ENCODE results near the gene CADPS2.

The CADPS2 gene

DNA sequence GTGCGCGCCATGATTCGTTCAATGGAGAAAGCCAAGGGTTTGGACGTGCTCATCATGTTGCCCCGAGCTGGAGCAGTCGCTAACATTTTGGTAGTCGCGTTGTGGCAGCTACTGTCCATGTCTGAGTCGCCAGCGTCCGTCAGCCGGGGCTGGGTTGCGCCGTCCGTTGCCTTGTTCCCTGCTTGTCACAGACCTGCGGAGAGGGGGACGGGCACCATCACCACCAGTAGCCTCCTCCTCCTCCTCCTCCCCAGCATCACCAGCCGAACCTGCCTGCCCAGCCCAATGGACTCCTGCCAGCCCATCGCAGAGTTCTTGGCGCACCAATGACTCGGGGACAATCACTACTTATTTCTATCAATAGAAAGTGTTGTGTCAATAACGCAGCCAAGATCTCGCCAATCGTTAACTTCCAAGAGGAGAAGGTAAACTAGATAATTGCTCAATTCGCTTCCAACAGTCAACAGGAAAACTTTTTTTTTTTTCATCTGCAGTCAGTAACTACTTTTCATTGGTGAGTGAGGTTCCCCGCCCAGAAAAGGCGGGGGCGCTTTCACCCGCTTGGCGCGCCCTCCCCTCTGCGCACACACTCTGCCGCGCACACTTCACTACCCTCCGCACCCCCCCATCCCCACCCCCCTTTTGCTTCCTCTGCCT lies 581.8 kb downstream of the CADPS2 start, which contains the start of gene FEZF1:
TSS of gene FEZF1 (minus strand) at position 432 of the 657 bp plus-strand sequence. CDS start at position 119, 313 bp downstream.
- in situ Hi-C loops (cut with MboI; ENCODE audit: low sequenced_read_pairs, unreplicated experiment) = no loop called here
- no peak for DNase-seq (ENCODE audit: low spot score)
- TF ChIP-seq, protein P1, sequence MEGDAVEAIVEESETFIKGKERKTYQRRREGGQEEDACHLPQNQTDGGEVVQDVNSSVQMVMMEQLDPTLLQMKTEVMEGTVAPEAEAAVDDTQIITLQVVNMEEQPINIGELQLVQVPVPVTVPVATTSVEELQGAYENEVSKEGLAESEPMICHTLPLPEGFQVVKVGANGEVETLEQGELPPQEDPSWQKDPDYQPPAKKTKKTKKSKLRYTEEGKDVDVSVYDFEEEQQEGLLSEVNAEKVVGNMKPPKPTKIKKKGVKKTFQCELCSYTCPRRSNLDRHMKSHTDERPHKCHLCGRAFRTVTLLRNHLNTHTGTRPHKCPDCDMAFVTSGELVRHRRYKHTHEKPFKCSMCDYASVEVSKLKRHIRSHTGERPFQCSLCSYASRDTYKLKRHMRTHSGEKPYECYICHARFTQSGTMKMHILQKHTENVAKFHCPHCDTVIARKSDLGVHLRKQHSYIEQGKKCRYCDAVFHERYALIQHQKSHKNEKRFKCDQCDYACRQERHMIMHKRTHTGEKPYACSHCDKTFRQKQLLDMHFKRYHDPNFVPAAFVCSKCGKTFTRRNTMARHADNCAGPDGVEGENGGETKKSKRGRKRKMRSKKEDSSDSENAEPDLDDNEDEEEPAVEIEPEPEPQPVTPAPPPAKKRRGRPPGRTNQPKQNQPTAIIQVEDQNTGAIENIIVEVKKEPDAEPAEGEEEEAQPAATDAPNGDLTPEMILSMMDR (IDR thresholded peaks at IDR 0.05; ENCODE audit: borderline replicate concordance, control extremely low read depth, extremely low read depth, insufficient read depth, missing control alignments) = no peak

DNA sequence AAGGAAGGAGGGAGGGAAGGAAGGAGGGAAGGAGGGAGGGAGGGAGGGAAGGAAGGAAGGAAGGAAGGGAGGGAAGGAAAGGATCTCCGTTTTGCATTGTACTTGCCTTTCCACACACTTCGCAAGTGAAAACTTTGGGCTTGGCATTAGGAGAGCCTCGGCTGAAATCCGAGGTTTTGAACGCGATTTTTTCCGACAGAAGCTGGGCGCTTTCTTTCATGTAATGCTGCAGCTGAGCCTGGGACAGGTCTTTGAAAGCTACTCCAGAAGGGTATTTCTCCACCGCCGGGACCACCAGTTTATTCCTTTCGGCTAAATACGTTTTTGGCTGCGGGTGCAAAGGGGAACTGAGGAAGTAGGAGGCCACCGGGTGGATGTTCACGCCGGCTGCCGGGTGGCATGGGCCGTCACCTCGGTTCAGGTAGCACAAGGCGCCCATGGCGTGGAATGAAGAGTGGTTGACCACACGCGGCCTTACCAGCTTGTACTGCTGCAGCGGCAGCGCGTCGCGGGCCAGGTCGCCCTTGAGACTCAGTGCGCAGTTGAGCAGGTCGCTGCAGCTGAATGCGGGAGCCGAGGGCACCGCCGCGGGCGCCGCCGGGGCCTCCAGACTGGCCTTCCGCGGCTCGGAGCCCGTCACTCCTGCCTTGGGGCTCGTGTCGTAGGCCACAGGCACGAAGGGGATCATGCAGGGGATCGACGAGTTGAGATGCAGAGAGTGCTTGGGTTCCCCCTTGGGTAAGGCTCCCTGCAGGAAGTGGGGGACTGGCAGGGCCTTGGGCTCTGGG lies 582.5 kb downstream of the CADPS2 start:
- DNase-seq (ENCODE audit: low spot score) = peak; percentile 32
- TF ChIP-seq, protein P1 (IDR thresholded peaks at IDR 0.05; ENCODE audit: borderline replicate concordance, control extremely low read depth, extremely low read depth, insufficient read depth, missing control alignments) = no peak
- in situ Hi-C loops (cut with MboI; ENCODE audit: low sequenced_read_pairs, unreplicated experiment) = no loop called here

DNA sequence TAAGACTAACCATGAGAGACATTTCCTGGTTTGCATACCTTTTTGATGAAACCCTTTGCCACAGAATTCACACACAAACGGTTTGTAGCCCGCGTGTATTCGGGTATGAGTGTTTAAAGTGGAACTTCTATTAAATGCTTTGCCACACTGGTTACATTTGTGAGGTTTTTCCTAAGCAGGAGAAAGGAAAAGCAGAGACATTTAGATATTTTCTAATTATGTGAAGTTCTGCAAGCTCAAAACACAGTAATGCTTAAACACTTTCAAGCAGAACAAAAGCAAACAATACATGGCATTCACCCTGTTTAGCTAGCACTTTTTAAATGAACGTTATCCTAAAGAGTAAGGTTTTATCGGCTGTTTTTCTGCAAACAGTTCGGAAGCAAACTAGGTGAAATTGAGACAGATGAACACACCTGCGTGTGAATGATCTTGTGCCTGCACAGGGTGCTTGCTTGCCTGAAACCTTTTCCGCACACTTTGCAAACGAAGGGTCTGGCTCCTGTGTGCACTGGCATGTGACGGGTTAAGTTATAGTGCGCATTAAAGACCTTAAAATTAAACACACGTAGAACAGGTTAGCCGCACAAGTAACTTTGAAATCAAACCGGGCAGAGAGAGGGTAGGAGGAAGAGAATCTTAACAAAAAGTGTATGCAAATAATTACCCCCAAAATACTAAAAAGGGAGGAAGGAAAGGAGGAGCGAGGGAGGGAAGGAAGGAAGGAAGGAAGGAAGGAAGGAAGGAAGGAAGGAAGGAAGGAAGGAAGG lies 583.3 kb downstream of the CADPS2 start:
- TF ChIP-seq, protein P1 (IDR thresholded peaks at IDR 0.05; ENCODE audit: borderline replicate concordance, control extremely low read depth, extremely low read depth, insufficient read depth, missing control alignments) = no peak
- DNase-seq (ENCODE audit: low spot score) = no peak
- in situ Hi-C loops (cut with MboI; ENCODE audit: low sequenced_read_pairs, unreplicated experiment) = no loop called here

DNA sequence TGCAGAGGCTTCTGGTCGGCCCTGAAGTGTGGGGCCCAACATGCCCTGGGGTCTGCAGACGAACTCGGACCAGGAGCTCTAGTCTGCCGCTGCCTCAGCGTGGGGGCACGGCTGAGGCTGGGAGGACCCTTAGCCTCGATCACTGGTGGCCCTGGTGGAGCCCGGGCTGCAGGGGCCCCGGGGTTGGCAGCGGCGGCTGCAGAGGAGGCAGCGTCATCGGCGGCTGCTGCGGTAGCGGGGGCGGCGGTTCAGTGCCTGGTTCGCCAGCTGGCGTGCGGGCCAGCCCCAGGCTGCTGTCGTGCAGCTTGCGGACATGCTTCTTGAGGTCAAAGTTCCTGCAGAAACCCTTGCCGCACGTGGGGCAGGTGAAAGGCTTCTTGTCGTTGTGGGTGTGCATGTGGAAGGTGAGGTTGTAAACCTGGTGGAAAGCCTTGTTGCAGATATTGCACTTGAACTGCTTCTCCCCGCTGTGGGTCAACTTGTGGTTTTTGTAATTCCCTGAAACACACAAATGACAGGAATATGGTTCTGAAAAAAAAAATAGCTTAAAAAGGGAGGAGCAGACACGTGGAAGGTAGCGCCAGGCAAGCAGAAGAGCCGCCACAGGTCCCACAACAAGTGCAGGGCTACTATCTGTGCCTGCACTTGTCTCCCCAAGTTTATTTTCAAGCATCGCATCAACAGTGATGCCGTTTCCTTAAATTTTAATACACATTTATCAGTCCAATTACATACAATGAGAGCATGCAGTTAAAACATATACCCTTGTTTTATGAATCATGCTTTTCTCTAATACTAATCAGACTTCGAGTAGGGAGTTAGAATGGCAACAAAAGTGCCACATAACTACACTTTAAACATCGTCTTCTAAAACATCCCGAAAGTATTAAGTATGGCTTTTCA lies 584.2 kb downstream of the CADPS2 start:
- TF ChIP-seq, protein P1 (IDR thresholded peaks at IDR 0.05; ENCODE audit: borderline replicate concordance, control extremely low read depth, extremely low read depth, insufficient read depth, missing control alignments) = no peak
- in situ Hi-C loops (cut with MboI; ENCODE audit: low sequenced_read_pairs, unreplicated experiment) = no loop called here
- no peak for DNase-seq (ENCODE audit: low spot score)

DNA sequence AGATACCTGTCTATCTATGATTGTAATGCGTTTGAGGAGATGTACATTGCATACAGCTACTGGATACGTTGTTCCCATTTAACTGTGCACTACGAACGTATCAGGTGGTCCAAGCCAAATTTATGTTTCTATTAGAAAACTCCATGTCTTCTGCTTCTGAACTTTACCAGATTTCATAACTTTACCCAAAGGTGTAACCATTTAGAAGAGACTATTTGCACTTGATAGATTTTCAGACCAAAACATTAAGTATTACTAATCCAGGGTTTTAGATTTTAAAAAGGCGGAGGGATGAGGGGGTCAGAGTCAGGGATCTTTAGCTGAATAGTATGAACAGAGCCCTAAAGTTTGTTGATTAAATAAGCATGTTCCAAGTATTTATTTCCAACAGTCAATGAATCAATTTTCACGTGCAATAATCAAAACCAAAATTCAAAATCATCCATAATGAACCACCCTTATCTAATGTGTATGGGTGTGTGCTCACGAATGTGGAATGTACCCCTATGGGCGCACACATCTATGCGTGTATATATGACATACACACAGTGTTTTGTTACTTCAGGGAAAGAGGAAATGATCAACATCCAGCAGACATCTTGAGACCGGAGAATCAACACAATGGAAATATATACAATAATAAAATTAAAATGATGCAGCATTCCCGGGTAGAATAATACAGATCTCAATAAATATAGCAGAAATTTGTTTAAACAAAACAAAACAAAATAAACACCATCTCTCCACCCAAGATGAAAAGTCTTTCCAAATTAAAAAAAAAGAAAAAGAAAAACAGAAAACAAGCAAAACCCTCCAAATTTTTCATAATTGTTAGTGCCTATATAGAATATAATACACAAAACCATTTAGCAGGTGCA lies 585.1 kb downstream of the CADPS2 start:
- DNase-seq (ENCODE audit: low spot score) = no peak
- TF ChIP-seq, protein P1 (IDR thresholded peaks at IDR 0.05; ENCODE audit: borderline replicate concordance, control extremely low read depth, extremely low read depth, insufficient read depth, missing control alignments) = no peak
- in situ Hi-C loops (cut with MboI; ENCODE audit: low sequenced_read_pairs, unreplicated experiment) = no loop called here
